IMR-90 (cell line): ENCODE results near the gene SAXO1. TPM values are rescaled to one million over a fixed set of nuclear protein-coding genes. Genes with fewer than 3 reads are reported as not detected.

Source experiments
- ATAC-seq: fragments of 200-7000 bp; cut with Tn5 transposase; 2 replicates; pipeline ENCODE4 v1.9.1; 2020; ENCODE audit warnings: low read depth, mild to moderate bottlenecking, moderate library complexity
- BruUV-seq: library from RNA; stranded (reverse); fragments of 400-500 nt; replicated peaks from 2 replicates; lab custom pipeline; 2021; lab: Mats Ljungman, UMichigan
- CTCF ChIA-PET: fragments of 300-600 bp; formaldehyde crosslinking; extraction: SDS; loops from one replicate; lab custom pipeline; 2021; ENCODE audit warnings: antibody characterized with exemption; lab: Yijun Ruan, JAX
- POLR2A ChIA-PET: fragments of 300-600 bp; sonication (Branson Sonifier 250); formaldehyde crosslinking; loops from one replicate; lab custom pipeline; 2022; ENCODE audit warnings: antibody characterized with exemption; ENCODE audit not compliant: unreplicated experiment; lab: Charles Lee
- DNase-seq: peaks from one replicate; pipeline ENCODE4 v3.0.0; 2013
- H2AFZ ChIP-seq: replicated peaks from 2 replicates; pipeline ENCODE3; 2013; ENCODE audit warnings: low read length, mild to moderate bottlenecking; ENCODE audit not compliant: poor library complexity
- H2AK5ac ChIP-seq: 2 replicates; pipeline ENCODE4 v1.6.1; 2013; ENCODE audit warnings: low read depth, low read length, inconsistent platforms
- H2AK9ac ChIP-seq: replicated peaks from 2 replicates; pipeline ENCODE3; 2013; ENCODE audit warnings: mild to moderate bottlenecking, low read depth, low read length, moderate library complexity; ENCODE audit not compliant: poor library complexity
- H2BK120ac ChIP-seq: 2 replicates; pipeline ENCODE4 v1.6.1; 2013; ENCODE audit warnings: low read depth, low read length, inconsistent platforms
- H2BK15ac ChIP-seq: 3 replicates; pipeline ENCODE4 v1.6.1; 2013; ENCODE audit warnings: low read depth, low read length, inconsistent platforms
- H2BK20ac ChIP-seq: 2 replicates; pipeline ENCODE4 v1.6.1; 2013; ENCODE audit warnings: low read depth, mild to moderate bottlenecking, inconsistent platforms, low read length, moderate library complexity
- H2BK5ac ChIP-seq: 2 replicates; pipeline ENCODE4 v1.6.1; 2013; ENCODE audit warnings: mild to moderate bottlenecking, low read depth, low read length, inconsistent platforms; ENCODE audit not compliant: poor library complexity, severe bottlenecking
- H3K14ac ChIP-seq: replicated peaks from 2 replicates; pipeline ENCODE4 v1.6.1; 2013; ENCODE audit warnings: low read depth, low read length, inconsistent platforms
- H3K18ac ChIP-seq: 2 replicates; pipeline ENCODE4 v1.6.1; 2013; ENCODE audit warnings: low read depth, low read length, control low read depth
- H3K23ac ChIP-seq: 2 replicates; pipeline ENCODE4 v1.6.1; 2013; ENCODE audit warnings: low read depth, low read length, inconsistent platforms
- H3K27ac ChIP-seq: 2 replicates; pipeline ENCODE4 v1.5.1; 2013; ENCODE audit warnings: mild to moderate bottlenecking, control low read depth, low read length; ENCODE audit not compliant: insufficient read depth
- H3K27me3 ChIP-seq: 2 replicates; pipeline ENCODE4 v1.6.1; 2013; ENCODE audit warnings: low read length; ENCODE audit not compliant: control insufficient read depth, insufficient read depth
- H3K36me3 ChIP-seq: 2 replicates; pipeline ENCODE4 v1.6.1; 2013; ENCODE audit warnings: low read length, mixed read lengths; ENCODE audit not compliant: control insufficient read depth, insufficient read depth
- H3K4ac ChIP-seq: 2 replicates; pipeline ENCODE4 v1.6.1; 2013; ENCODE audit warnings: low read depth, low read length, inconsistent platforms
- H3K4me1 ChIP-seq: 2 replicates; pipeline ENCODE4 v1.6.1; 2013; ENCODE audit warnings: low read length, mixed read lengths; ENCODE audit not compliant: control insufficient read depth, insufficient read depth
- H3K4me2 ChIP-seq: 2 replicates; pipeline ENCODE4 v1.6.1; 2013; ENCODE audit warnings: low read depth, mild to moderate bottlenecking, control low read depth, low read length, moderate library complexity
- H3K4me3 ChIP-seq: 2 replicates; pipeline ENCODE4 v1.5.1; 2013; ENCODE audit warnings: low read depth, mild to moderate bottlenecking, control low read depth, low read length, moderate library complexity; ENCODE audit not compliant: insufficient read depth
- H3K56ac ChIP-seq: 2 replicates; pipeline ENCODE4 v1.6.1; 2013; ENCODE audit warnings: low read length, inconsistent platforms; ENCODE audit not compliant: insufficient read depth; ENCODE audit errors: extremely low read depth
- H3K79me1 ChIP-seq, 2 experiments: 2 replicates each; pipeline ENCODE4 v1.6.1; 2013; ENCODE audit warnings: low read length in 2 of 2, inconsistent platforms in 1 of 2, low read depth in 1 of 2
- H3K9ac ChIP-seq: 2 replicates; pipeline ENCODE4 v1.6.1; 2013; ENCODE audit warnings: low read depth, low read length, control low read depth
- H3K9me1 ChIP-seq: 2 replicates; pipeline ENCODE4 v1.6.1; 2013; ENCODE audit warnings: low read length, inconsistent platforms; ENCODE audit not compliant: insufficient read depth
- H3K9me3 ChIP-seq: 2 replicates; pipeline ENCODE4 v1.6.1; 2013; ENCODE audit warnings: low read length; ENCODE audit not compliant: control insufficient read depth, insufficient read depth
- H4K20me1 ChIP-seq: 2 replicates; pipeline ENCODE4 v1.6.1; 2013; ENCODE audit warnings: low read length, inconsistent platforms; ENCODE audit not compliant: insufficient read depth
- H4K5ac ChIP-seq: 2 replicates; pipeline ENCODE4 v1.6.1; 2013; ENCODE audit warnings: mild to moderate bottlenecking, low read depth, low read length, control low read depth
- H4K8ac ChIP-seq, 2 experiments: 2 replicates each; pipeline ENCODE4 v1.6.1; 2013; ENCODE audit warnings: low read depth in 2 of 2, low read length in 2 of 2, control low read depth in 1 of 2, inconsistent platforms in 1 of 2
- H4K91ac ChIP-seq: 2 replicates; pipeline ENCODE4 v1.6.1; 2013; ENCODE audit warnings: low read depth, low read length, inconsistent platforms; ENCODE audit not compliant: insufficient read depth
- FOS ChIP-seq: fragments of 150-350 bp; IDR thresholded peaks from 2 replicates; pipeline ENCODE4 v1.6.1; 2016; ENCODE audit warnings: low read depth, low read length
- RFX5 ChIP-seq: IDR thresholded peaks from 2 replicates; pipeline ENCODE4 v1.8.0; 2012; ENCODE audit warnings: low read depth, mild to moderate bottlenecking, low read length, moderate library complexity
- WGBS, 2 experiments: methylation state at CpG; one replicate each; pipeline versions ENCODE4 v1.1.5 to v1.1.7; 2013; ENCODE audit warnings: missing lambda C conversion rate in 2 of 2; ENCODE audit not compliant: insufficient read length in 1 of 2; ENCODE audit errors: extremely low coverage in 2 of 2; 5-methylcytosine and 5-hydroxymethylcytosine counted together
- dilution Hi-C: fragments of 300-500 bp; cut with HindIII; formaldehyde crosslinking; loops from one replicate; pipeline ENCODE4 v1.14.3; 2018; ENCODE audit warnings: low sequenced_read_pairs; ENCODE audit not compliant: unreplicated experiment
- in situ Hi-C: fragments of 300-500 bp; cut with MboI; formaldehyde crosslinking; loops from 3 replicates; pipeline ENCODE4 v1.14.3; 2019; ENCODE audit warnings: low sequenced_read_pairs, inconsistent platforms, mixed read lengths
- intact Hi-C: fragments of 100-400 bp; cut with micrococcal nuclease; formaldehyde crosslinking; loops from 2 replicates; pipeline ENCODE4 v1.10.0; 2022
- polyA plus RNA-seq, 3 experiments: library from polyadenylated mRNA; depleted of rRNA; stranded (reverse); fragments of >200 nt; gene quantifications; 2 replicates each; pipeline ENCODE4 v1.2.3, GENCODE V29; 2012; ENCODE audit warnings: low replicate concordance in 1 of 3
- total RNA-seq: library from RNA; depleted of rRNA; stranded (reverse); fragments of >200 nt; gene quantifications from 2 replicates; pipeline ENCODE4 v1.2.3, GENCODE V29; 2012

SAXO1 gene
- total and polyA plus RNA-seq, 2 of the 4 experiments (the other 2 are of a cell fraction) = not detected

DNA sequence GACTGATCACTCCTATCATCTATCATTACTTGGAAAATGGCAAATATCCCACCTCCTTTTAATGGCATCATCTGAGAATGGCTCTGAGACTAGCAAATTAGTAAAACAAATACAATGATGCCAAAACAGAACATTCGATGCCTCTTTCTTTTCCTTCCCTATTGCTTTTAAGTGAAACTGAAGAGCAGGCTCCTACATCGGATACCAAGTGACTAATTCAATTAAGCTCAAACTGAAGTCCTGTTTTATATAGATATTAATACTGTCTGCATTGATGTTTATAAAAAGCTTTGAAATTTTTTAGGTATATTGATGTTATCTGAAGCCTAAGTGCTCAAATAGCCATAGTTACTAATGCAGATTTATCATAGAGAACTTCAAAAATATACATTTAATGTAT, 43.9 kb downstream of the SAXO1 start:
- DNase-seq = no peak
- dilution Hi-C loops = no loop called here
- no TSS peak for BruUV-seq

More for the DNA sequence above, 43.9 kb downstream of the SAXO1 start:
- Histone ChIP-seq H4K8ac (no peak overlapping the region), H2AFZ (no peak overlapping the region), H3K4ac (no peak overlapping the region), H3K4me2 (no peak overlapping the region), H3K23ac (no peak overlapping the region), H4K91ac (no peak overlapping the region), H2BK15ac (no peak overlapping the region), H3K18ac (no peak overlapping the region), H3K27ac (no peak overlapping the region), H2BK5ac (no peak overlapping the region), H2AK5ac (no peak overlapping the region), H3K56ac (no peak overlapping the region), H3K9me3 (no peaks in the 10 kb centered on the region; the same call in 1 of the 2 replicates), H3K27me3 (peaks cover 15% of the 10 kb centered on the region), H3K36me3 (no peaks in the 10 kb centered on the region), H3K4me1 (0 out of 2 replicates have a peak, but pooled peaks cover 2% of the 10 kb centered on the region), H3K9ac (no peak overlapping the region), H4K20me1 (no peaks in the 10 kb centered on the region), H2BK120ac (no peak overlapping the region), H2BK20ac (no peak overlapping the region), H3K79me1 (no peaks in the 10 kb centered on the region), H3K14ac (no peak overlapping the region), H2AK9ac (no peak overlapping the region), H3K9me1 (no peaks in the 10 kb centered on the region), H4K5ac (no peak overlapping the region), H3K4me3 (no peak overlapping the region)
- no peak for TF ChIP-seq FOS
- TF ChIP-seq RFX5 = no peak
- intact Hi-C loops = no loop called here
- ATAC-seq = no peak
- POLR2A ChIA-PET = no interaction called here
- in situ Hi-C loops = no loop called here
- CTCF ChIA-PET = interaction anchor here (0.8 kb wide), 1 partner anchor 10 kb away, joined by 4 read pairs; no protein-coding TSS in a partner anchor
- no CpG with 5 or more reads among the region's 2 CpGs for WGBS, 2 experiments
